ENCODE measurements around the gene PTPRN.

PTPRN gene

DNA sequence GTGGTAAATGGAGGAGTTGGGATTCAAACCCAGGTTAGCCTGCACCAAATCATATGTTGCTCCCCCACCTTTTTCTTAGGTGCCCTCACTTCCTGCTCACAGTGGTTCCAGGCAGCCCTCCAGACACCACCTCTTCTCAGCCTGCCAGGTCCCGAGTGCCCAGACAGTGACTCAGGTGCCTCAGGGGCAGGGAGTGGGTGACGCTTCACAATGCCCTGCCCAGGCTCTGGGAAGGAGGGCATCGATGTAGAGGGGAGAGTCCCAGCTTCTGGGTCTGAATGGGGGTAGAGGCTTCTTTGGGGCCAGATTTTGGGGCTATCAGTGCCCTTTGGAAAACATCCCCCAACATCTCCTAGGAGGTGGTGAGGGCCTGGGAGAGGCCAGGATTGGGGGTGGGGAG lies 35.3 kb downstream of the PTPRN start:
- DNase-seq: no peak
- no peak overlapping the region for H3K4me3 ChIP-seq (ENCODE audit: low read depth, low read length)
- TF ChIP-seq, protein P1, sequence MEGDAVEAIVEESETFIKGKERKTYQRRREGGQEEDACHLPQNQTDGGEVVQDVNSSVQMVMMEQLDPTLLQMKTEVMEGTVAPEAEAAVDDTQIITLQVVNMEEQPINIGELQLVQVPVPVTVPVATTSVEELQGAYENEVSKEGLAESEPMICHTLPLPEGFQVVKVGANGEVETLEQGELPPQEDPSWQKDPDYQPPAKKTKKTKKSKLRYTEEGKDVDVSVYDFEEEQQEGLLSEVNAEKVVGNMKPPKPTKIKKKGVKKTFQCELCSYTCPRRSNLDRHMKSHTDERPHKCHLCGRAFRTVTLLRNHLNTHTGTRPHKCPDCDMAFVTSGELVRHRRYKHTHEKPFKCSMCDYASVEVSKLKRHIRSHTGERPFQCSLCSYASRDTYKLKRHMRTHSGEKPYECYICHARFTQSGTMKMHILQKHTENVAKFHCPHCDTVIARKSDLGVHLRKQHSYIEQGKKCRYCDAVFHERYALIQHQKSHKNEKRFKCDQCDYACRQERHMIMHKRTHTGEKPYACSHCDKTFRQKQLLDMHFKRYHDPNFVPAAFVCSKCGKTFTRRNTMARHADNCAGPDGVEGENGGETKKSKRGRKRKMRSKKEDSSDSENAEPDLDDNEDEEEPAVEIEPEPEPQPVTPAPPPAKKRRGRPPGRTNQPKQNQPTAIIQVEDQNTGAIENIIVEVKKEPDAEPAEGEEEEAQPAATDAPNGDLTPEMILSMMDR (IDR thresholded peaks at IDR 0.05; ENCODE audit: low read depth, low read length): no peak
- H3K9me3 ChIP-seq: no peaks in the 10 kb centered on the region
- no peaks in the 10 kb centered on the region for H3K27me3 ChIP-seq
- H3K4me1 ChIP-seq: peaks cover 20% of the 10 kb centered on the region
- no peaks in the 10 kb centered on the region for H3K36me3 ChIP-seq

DNA sequence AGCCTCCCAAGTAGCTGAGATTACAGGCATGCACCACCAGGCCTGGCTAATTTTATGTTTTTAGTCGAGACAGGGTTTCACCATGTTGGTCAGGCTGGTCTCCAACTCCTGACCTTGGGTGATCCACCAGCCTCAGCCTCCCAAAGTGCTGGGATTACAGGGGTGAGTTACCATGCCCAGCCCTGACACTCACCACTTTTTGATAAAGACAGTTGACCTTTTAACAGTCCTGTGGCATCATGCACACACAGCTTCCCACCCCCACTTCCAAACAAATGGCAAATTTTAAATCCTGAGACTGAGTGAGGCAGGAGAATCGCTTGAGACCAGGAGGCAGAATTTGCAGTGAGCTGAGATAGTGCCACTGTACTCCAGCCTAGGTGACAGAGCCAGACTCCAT lies 36.2 kb downstream of the PTPRN start:
- Histone ChIP-seq H3K27me3 (no peaks in the 10 kb centered on the region), H3K9me3 (no peaks in the 10 kb centered on the region), H3K4me3 (ENCODE audit: low read depth, low read length) (no peak overlapping the region), H3K4me1 (peaks cover 11% of the 10 kb centered on the region), H3K36me3 (no peaks in the 10 kb centered on the region)
- TF ChIP-seq, protein P1 (IDR thresholded peaks at IDR 0.05; ENCODE audit: low read depth, low read length): no peak
- DNase-seq: no peak

DNA sequence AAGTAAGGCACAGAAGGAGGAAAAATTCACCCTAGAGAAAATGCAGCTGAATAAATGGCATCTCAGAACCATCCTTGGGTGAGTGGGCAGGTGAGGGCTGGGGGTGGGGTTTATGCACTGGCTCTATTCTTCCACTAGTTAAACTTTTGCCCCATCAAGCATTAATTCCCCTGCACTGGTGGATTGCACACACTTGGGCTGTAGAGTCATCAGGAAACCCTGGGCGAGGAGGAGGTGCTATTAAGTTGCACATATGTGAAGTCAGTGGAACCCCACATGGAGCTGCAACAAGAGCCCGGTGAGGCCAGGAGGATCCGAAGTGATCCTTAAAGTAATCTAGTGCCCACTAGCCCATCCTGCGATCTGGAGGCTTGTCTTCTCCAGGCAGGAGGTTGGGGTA lies 36.8 kb downstream of the PTPRN start:
- H3K9me3 ChIP-seq: no peaks in the 10 kb centered on the region
- H3K4me3 ChIP-seq (ENCODE audit: low read depth, low read length): no peak overlapping the region
- H3K4me1 ChIP-seq: peaks cover 8% of the 10 kb centered on the region
- DNase-seq: no peak
- TF ChIP-seq, protein P1 (IDR thresholded peaks at IDR 0.05; ENCODE audit: low read depth, low read length): no peak
- no peaks in the 10 kb centered on the region for H3K27me3 ChIP-seq
- H3K36me3 ChIP-seq: no peaks in the 10 kb centered on the region

DNA sequence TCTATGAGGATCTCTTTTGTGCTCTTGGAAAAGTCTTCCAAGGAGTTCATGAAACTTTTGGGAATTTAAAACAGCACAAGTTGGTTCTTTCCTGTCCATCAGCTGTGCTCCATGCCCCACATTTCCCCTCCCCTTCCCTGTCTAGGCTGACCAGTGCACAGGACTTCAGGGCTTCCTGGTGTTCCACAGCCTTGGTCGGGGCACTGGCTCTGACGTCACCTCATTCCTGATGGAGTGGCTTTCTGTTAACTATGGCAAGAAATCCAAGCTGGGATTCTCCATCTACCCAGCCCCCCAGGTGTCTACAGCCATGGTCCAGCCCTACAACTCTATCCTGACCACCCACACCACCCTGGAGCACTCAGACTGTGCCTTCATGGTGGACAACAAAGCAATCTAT lies 38.2 kb downstream of the PTPRN start:
- Histone ChIP-seq H3K4me1 (peaks cover 8% of the 10 kb centered on the region), H3K9me3 (no peaks in the 10 kb centered on the region), H3K27me3 (no peaks in the 10 kb centered on the region), H3K36me3 (no peaks in the 10 kb centered on the region), H3K4me3 (ENCODE audit: low read depth, low read length) (no peak overlapping the region)
- TF ChIP-seq, protein P1 (IDR thresholded peaks at IDR 0.05; ENCODE audit: low read depth, low read length): no peak
- no peak for DNase-seq

DNA sequence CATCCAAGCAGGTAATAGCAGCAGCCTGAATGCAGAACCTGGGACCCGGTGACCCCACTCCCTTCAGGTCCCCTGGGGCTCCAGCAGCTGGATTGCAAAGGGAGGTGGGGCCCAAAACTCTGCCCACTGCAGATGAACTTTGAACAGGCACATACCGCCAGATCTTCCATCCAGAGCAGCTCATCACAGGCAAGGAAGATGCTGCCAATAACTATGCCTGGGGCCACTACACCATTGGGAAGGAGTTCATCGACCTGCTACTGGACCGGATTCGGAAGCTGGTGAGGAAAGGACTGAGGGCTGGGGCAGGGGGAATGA lies 39.2 kb downstream of the PTPRN start:
- Histone ChIP-seq H3K27me3 (no peaks in the 10 kb centered on the region), H3K4me1 (peaks cover 8% of the 10 kb centered on the region), H3K9me3 (no peaks in the 10 kb centered on the region), H3K36me3 (no peaks in the 10 kb centered on the region), H3K4me3 (ENCODE audit: low read depth, low read length) (no peak overlapping the region)
- TF ChIP-seq, protein P1 (IDR thresholded peaks at IDR 0.05; ENCODE audit: low read depth, low read length): no peak
- no peak for DNase-seq

DNA sequence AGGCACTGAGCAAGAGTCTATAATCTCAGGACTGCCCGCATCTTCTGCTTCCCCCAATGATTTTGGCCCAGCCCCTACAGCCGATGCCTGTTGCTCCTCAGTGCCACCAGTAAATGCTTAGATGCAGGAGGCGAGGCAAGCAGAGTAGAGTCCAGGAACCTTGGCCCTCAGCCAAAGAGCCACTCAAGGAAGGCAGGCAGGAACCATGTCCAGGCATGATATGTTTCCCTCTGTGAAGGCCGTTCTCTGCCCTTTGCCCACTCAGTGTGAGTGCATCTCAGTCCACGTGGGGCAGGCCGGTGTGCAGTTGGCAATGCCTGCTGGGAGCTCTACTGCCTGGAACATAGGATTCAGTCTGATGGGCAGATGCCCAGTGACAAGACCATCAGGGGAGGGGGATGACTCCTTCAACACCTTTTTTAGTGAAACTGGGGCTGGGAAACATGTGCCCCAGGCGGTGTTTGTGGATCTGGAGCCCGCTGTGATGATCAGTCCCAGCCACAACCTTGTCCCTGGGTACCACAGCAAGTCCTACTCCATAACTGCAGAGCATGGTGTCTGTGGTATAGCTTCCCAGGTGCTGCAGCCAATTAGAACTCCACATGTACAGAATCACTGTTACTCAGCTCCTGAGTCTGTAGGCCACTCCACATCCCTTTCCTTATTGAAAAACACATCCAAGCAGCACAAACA lies 39.7 kb downstream of the PTPRN start:
- peaks cover 12% of the 10 kb centered on the region for H3K4me1 ChIP-seq
- H3K27me3 ChIP-seq: no peaks in the 10 kb centered on the region
- DNase-seq: peak; percentile 85
- H3K4me3 ChIP-seq (ENCODE audit: low read depth, low read length): no peak overlapping the region
- TF ChIP-seq, protein P1 (IDR thresholded peaks at IDR 0.05; ENCODE audit: low read depth, low read length): no peak
- H3K36me3 ChIP-seq: no peaks in the 10 kb centered on the region
- H3K9me3 ChIP-seq: no peaks in the 10 kb centered on the region
